Upper lobe of left lung (tissue), 6 donors: ENCODE results near the gene COL7A1. TPM values are rescaled to one million over a fixed set of nuclear protein-coding genes. Genes with fewer than 3 reads are reported as not detected.

Source experiments
- ATAC-seq, 2 donors: fragments of 200-7000 bp; cut with Tn5 transposase; one replicate each; pipeline ENCODE4 v1.9.1; 2022; ENCODE audit warnings: mild to moderate bottlenecking in 2 of 2, moderate library complexity in 2 of 2; ENCODE audit not compliant: low FRiP score in 2 of 2
- DNase-seq, 2 donors: peaks; one replicate each; pipeline ENCODE4 v3.0.0-alpha.2; 2019 to 2020
- H3K27ac ChIP-seq, 4 donors: fragments of 200-600 bp; sonication (generic); one replicate each; pipeline ENCODE4 v1.5.1; 2016 to 2019
- H3K27me3 ChIP-seq, 4 donors: fragments of 200-600 bp; sonication (generic); one replicate each; pipeline ENCODE4 v1.5.1; 2017 to 2019
- H3K36me3 ChIP-seq, 4 donors: fragments of 200-600 bp; sonication (generic); one replicate each; pipeline ENCODE4 v1.5.1; 2016 to 2019
- H3K4me1 ChIP-seq, 4 donors: fragments of 200-600 bp; sonication (generic); one replicate each; pipeline ENCODE4 v1.5.1; 2018 to 2019
- H3K4me3 ChIP-seq, 4 donors: fragments of 200-600 bp; sonication (generic); one replicate each; pipeline ENCODE4 v1.5.1; 2017 to 2019; ENCODE audit warnings: mild to moderate bottlenecking in 2 of 4, moderate library complexity in 1 of 4
- H3K9me3 ChIP-seq, 4 donors: fragments of 200-600 bp; sonication (generic); one replicate each; pipeline ENCODE4 v1.5.1; 2018 to 2019
- CTCF ChIP-seq, 6 experiments: fragments of 450-650 bp in 4 of 6; fragments of 200-600 bp in 2 of 6; sonication (generic) in 2 of 6; IDR thresholded peaks; one replicate each; pipeline ENCODE4 v1.5.1; 2016 to 2019; ENCODE audit warnings: antibody characterized with exemption in 6 of 6
- EP300 ChIP-seq, 4 donors: sonication (generic); formaldehyde crosslinking; IDR thresholded peaks; one replicate each; pipeline ENCODE4 v1.5.1; 2017; ENCODE audit warnings: antibody characterized with exemption in 4 of 4, control low read depth in 2 of 4
- POLR2A ChIP-seq, 4 donors: fragments of 450-650 bp; IDR thresholded peaks; one replicate each; pipeline ENCODE4 v1.5.1; 2016 to 2017; ENCODE audit warnings: antibody characterized with exemption in 4 of 4, mild to moderate bottlenecking in 2 of 4
- POLR2AphosphoS5 ChIP-seq, 2 donors: sonication (generic); formaldehyde crosslinking; IDR thresholded peaks; one replicate each; pipeline ENCODE4 v1.5.1; 2017; ENCODE audit warnings: antibody characterized with exemption in 2 of 2
- WGBS, 2 donors: methylation state at CpG; one replicate each; pipeline ENCODE4 v1.1.5; 2017 to 2018; 5-methylcytosine and 5-hydroxymethylcytosine counted together
- total RNA-seq, 6 donors: library from RNA; depleted of rRNA in 4 of 6; stranded (reverse); fragments of >200 nt in 4 of 6; gene quantifications; one replicate each; pipeline versions ENCODE4 v1.1.0 to v1.2.1, GENCODE V29; 2016 to 2021
- donor health status: DM: no; HTN: no; CAD: no; lungs with moderate emphysema.
- donor health status: DM: no; HTN: yes; CAD: no; lungs with severe emphysema.

The COL7A1 gene
- total RNA-seq, 6 donors from 2014 or later = 2.7 to 30.4 (median 4.6) TPM

GRCh38 chr3:48599509-48600285 lies 4.6 kb upstream of the COL7A1 start:
- Histone ChIP-seq H3K36me3 (peaks cover 28 to 72% (median 67%) of the 10 kb centered on the region in 4 donors), H3K27ac (peak overlapping the region; percentile 59 to 80 (median 69)), H3K9me3 (no peaks in the 10 kb centered on the region), H3K4me1 (peaks cover 6 to 16% (median 10%) of the 10 kb centered on the region in 4 donors), H3K27me3 (peaks cover 0 to 4% (median 0%) of the 10 kb centered on the region in 4 donors), H3K4me3 (no peak overlapping the region)
- TF ChIP-seq POLR2A (IDR thresholded peaks at IDR 0.05) (no peak), POLR2AphosphoS5 (IDR thresholded peaks at IDR 0.05) (no peak), EP300 (IDR thresholded peaks at IDR 0.05) (no peak), CTCF (IDR thresholded peaks at IDR 0.05) (no peak)
- WGBS, 2 donors = 97% methylated on average over 6 to 10 of the region's 12 CpGs
- ATAC-seq (no peak), DNase-seq (peak in 1 of 2 donors; percentile 21)

- H3K36me3 ChIP-seq = peaks cover 24 to 66% (median 61%) of the 10 kb centered on the region in 4 donors
- 71 to 82% methylated on average over 11 of the region's 11 CpGs for WGBS, 2 donors
Measured at GRCh38 chr3:48599077-48599501, 4.0 kb upstream of the COL7A1 start.

GRCh38 chr3:48598323-48599076 lies 3.4 kb upstream of the COL7A1 start:
- ATAC-seq (no peak), DNase-seq (peak in 1 of 2 donors; percentile 17)
- peaks cover 7 to 20% (median 14%) of the 10 kb centered on the region in 4 donors for H3K4me1 ChIP-seq
- no peaks in the 10 kb centered on the region for H3K9me3 ChIP-seq
- H3K4me3 ChIP-seq = no peak overlapping the region
- H3K36me3 ChIP-seq = peaks cover 18 to 60% (median 55%) of the 10 kb centered on the region in 4 donors
- peak overlapping the region; percentile 59 to 80 (median 69) for H3K27ac ChIP-seq
- 61 to 83% methylated on average over 3 to 5 of the region's 5 CpGs for WGBS, 2 donors
- H3K27me3 ChIP-seq = peaks cover 0 to 4% (median 0%) of the 10 kb centered on the region in 4 donors
- no peak for TF ChIP-seq CTCF (IDR thresholded peaks at IDR 0.05)
- TF ChIP-seq POLR2AphosphoS5 (IDR thresholded peaks at IDR 0.05) = no peak
- no peak for TF ChIP-seq EP300 (IDR thresholded peaks at IDR 0.05)
- TF ChIP-seq POLR2A (IDR thresholded peaks at IDR 0.05) = no peak

More at GRCh38 chr3:48599077-48599501, 4.0 kb upstream of the COL7A1 start:
- TF ChIP-seq EP300 (IDR thresholded peaks at IDR 0.05) (no peak), CTCF (IDR thresholded peaks at IDR 0.05) (no peak), POLR2A (IDR thresholded peaks at IDR 0.05) (no peak), POLR2AphosphoS5 (IDR thresholded peaks at IDR 0.05) (no peak)
- Histone ChIP-seq H3K27me3 (peaks cover 0 to 4% (median 0%) of the 10 kb centered on the region in 4 donors), H3K27ac (peak overlapping the region; percentile 59 to 80 (median 69)), H3K4me3 (no peak overlapping the region), H3K4me1 (peaks cover 7 to 20% (median 14%) of the 10 kb centered on the region in 4 donors), H3K9me3 (no peaks in the 10 kb centered on the region)
- ATAC-seq (peak in 1 of 2 donors; percentile 1), DNase-seq (peak in 1 of 2 donors; percentile 27)

- no peak for TF ChIP-seq EP300 (IDR thresholded peaks at IDR 0.05)
- TF ChIP-seq POLR2AphosphoS5 (IDR thresholded peaks at IDR 0.05) = no peak
- no peak for TF ChIP-seq POLR2A (IDR thresholded peaks at IDR 0.05)
- TF ChIP-seq CTCF (IDR thresholded peaks at IDR 0.05) = no peak
- no peak overlapping the region for H3K4me3 ChIP-seq
- 84 to 96% methylated on average over 5 to 6 of the region's 6 CpGs for WGBS, 2 donors
- peaks cover 0 to 4% (median 0%) of the 10 kb centered on the region in 4 donors for H3K27me3 ChIP-seq
- ATAC-seq (no peak), DNase-seq (no peak)
- H3K36me3 ChIP-seq = peaks cover 12 to 49% (median 44%) of the 10 kb centered on the region in 4 donors
- peak overlapping the region; percentile 58 to 80 (median 64) for H3K27ac ChIP-seq
- H3K9me3 ChIP-seq = no peaks in the 10 kb centered on the region
- H3K4me1 ChIP-seq = peaks cover 7 to 20% (median 14%) of the 10 kb centered on the region in 4 donors
Measured at GRCh38 chr3:48597408-48597800, 2.3 kb upstream of the COL7A1 start.
